Liver (tissue), 9 donors: ENCODE measurements around the gene TCF7L1. TPM values are rescaled to one million over a fixed set of nuclear protein-coding genes. Genes with fewer than 3 reads are reported as not detected.

ENCODE experiments used
- DNase-seq: peaks from one replicate; pipeline ENCODE4 v3.0.0-alpha.2; 2017; ENCODE audit warnings: low spot score
- H3K27ac ChIP-seq, 2 donors: one replicate each; pipeline ENCODE4 v1.7.0; 2013; ENCODE audit warnings: inconsistent platforms in 2 of 2, low read length in 2 of 2, control low read depth in 1 of 2, low read depth in 1 of 2, mild to moderate bottlenecking in 1 of 2
- H3K27me3 ChIP-seq, 4 donors: one replicate each; pipeline versions ENCODE4 v1.6.1 to v1.7.0; 2013; ENCODE audit warnings: low read length in 3 of 4, inconsistent platforms in 1 of 4, mild to moderate bottlenecking in 1 of 4, moderate library complexity in 1 of 4; ENCODE audit not compliant: control insufficient read depth in 4 of 4, insufficient read depth in 4 of 4
- H3K36me3 ChIP-seq, 4 donors: one replicate each; pipeline versions ENCODE4 v1.6.1 to v1.7.0; 2013; ENCODE audit warnings: low read length in 3 of 4, mild to moderate bottlenecking in 3 of 4, low read depth in 1 of 4, moderate library complexity in 1 of 4; ENCODE audit not compliant: control insufficient read depth in 4 of 4, insufficient read depth in 3 of 4
- H3K4me1 ChIP-seq, 4 donors: one replicate each; pipeline versions ENCODE4 v1.6.1 to v1.7.0; 2013; ENCODE audit warnings: low read length in 3 of 4, mild to moderate bottlenecking in 3 of 4, moderate library complexity in 1 of 4; ENCODE audit not compliant: control insufficient read depth in 4 of 4, insufficient read depth in 4 of 4
- H3K4me3 ChIP-seq, 3 donors: one replicate each; pipeline versions ENCODE4 v1.6.1 to v1.7.0; 2013; ENCODE audit warnings: low read length in 3 of 3, control low read depth in 1 of 3, low read depth in 1 of 3, mild to moderate bottlenecking in 1 of 3
- H3K9ac ChIP-seq, 2 donors: one replicate each; pipeline ENCODE4 v1.7.0; 2013; ENCODE audit warnings: low read length in 2 of 2, mild to moderate bottlenecking in 2 of 2, moderate library complexity in 2 of 2, control low read depth in 1 of 2, low read depth in 1 of 2
- H3K9me3 ChIP-seq, 4 donors: one replicate each; pipeline versions ENCODE4 v1.6.1 to v1.7.0; 2013; ENCODE audit warnings: low read length in 3 of 4; ENCODE audit not compliant: control insufficient read depth in 4 of 4
- EGR1 ChIP-seq, 2 donors: IDR thresholded peaks; 2 replicates each; pipeline ENCODE4 v1.6.1; 2016 to 2018; ENCODE audit warnings: antibody characterized with exemption in 2 of 2, low read depth in 2 of 2
- FOXA2 ChIP-seq: IDR thresholded peaks from 2 replicates; pipeline ENCODE4 v1.6.1; 2016; ENCODE audit warnings: antibody characterized with exemption
- GABPA ChIP-seq, 2 donors: IDR thresholded peaks in 1 of 2; conservative IDR thresholded peaks in 1 of 2; 2 replicates each; pipeline ENCODE4 v1.6.1; 2016; ENCODE audit warnings: antibody characterized with exemption in 2 of 2, mild to moderate bottlenecking in 1 of 2, moderate library complexity in 1 of 2
- HNF4A ChIP-seq, 2 donors: conservative IDR thresholded peaks; 2 replicates each; pipeline ENCODE4 v1.6.1; 2016; ENCODE audit warnings: antibody characterized with exemption in 2 of 2, mild to moderate bottlenecking in 2 of 2
- JUND ChIP-seq, 2 donors: IDR thresholded peaks; 2 replicates each; pipeline ENCODE4 v1.6.1; 2016; ENCODE audit warnings: antibody characterized with exemption in 2 of 2
- MAX ChIP-seq: IDR thresholded peaks from 2 replicates; pipeline ENCODE4 v1.6.1; 2016; ENCODE audit warnings: antibody characterized with exemption
- NR2F2 ChIP-seq: IDR thresholded peaks from 2 replicates; pipeline ENCODE4 v1.6.1; 2016; ENCODE audit warnings: antibody characterized with exemption
- RAD21 ChIP-seq, 2 donors: IDR thresholded peaks; 2 replicates each; pipeline ENCODE4 v1.6.1; 2016; ENCODE audit warnings: antibody characterized with exemption in 2 of 2, mild to moderate bottlenecking in 2 of 2
- REST ChIP-seq: IDR thresholded peaks from 2 replicates; pipeline ENCODE4 v1.6.1; 2016; ENCODE audit warnings: antibody characterized with exemption, mild to moderate bottlenecking
- RXRA ChIP-seq, 2 donors: IDR thresholded peaks; 2 replicates each; pipeline ENCODE4 v1.6.1; 2017 to 2018; ENCODE audit warnings: antibody characterized with exemption in 2 of 2, mild to moderate bottlenecking in 1 of 2
- TAF1 ChIP-seq: conservative IDR thresholded peaks from 2 replicates; pipeline ENCODE4 v1.6.1; 2016; ENCODE audit warnings: antibody characterized with exemption, mild to moderate bottlenecking
- WGBS: extraction: QIAGEN DNeasy Blood & Tissue Kit; methylation state at CpG from one replicate; pipeline ENCODE4 v1.1.7; 2013; 5-methylcytosine and 5-hydroxymethylcytosine counted together
- polyA plus RNA-seq, 2 donors: library from polyadenylated mRNA; stranded (reverse) in 1 of 2; unstranded in 1 of 2; fragments of 200-250 nt in 1 of 2; fragments of >200 nt in 1 of 2; fragmentation: Nextera tagmentation in 1 of 2; extraction: Ambion mirVana in 1 of 2; gene quantifications; one replicate each; pipeline versions ENCODE4 v1.2.1 to v1.2.3, GENCODE V29; 2013 to 2015
- total RNA-seq, 2 donors: library from RNA; depleted of rRNA; stranded (reverse); fragments of >200 nt; gene quantifications; one replicate each; pipeline ENCODE4 v1.2.3, GENCODE V29; 2014
- donor health status: healthy.
- donor health status: healthy.
- donor health status: healthy.
- donor health status: healthy.
- donor health status: healthy.

TCF7L1 gene
- total and polyA plus RNA-seq, 4 donors: 1.6 to 6.0 (median 4.8) TPM

- Histone ChIP-seq H3K4me3 (no peak overlapping the region), H3K27me3 (no peaks in the 10 kb centered on the region), H3K9ac (no peak overlapping the region), H3K27ac (no peak overlapping the region), H3K4me1 (peaks cover 0 to 19% (median 12%) of the 10 kb centered on the region in 4 donors), H3K36me3 (no peaks in the 10 kb centered on the region), H3K9me3 (no peaks in the 10 kb centered on the region)
- DNase-seq: no peak
- TF ChIP-seq FOXA2: no peak
- no peak for TF ChIP-seq RAD21 (IDR thresholded peaks at IDR 0.05)
- TF ChIP-seq HNF4A (conservative IDR thresholded peaks at IDR 0.05): no peak
- no peak for TF ChIP-seq EGR1 (IDR thresholded peaks at IDR 0.05; ENCODE audit: low read depth in 2 of 2)
- 96% methylated on average over 3 of the region's 3 CpGs for WGBS
Observed at GRCh38 chr2:85110991-85111560, 22.1 kb upstream of the TCF7L1 start.

- no peak overlapping the region for H3K27ac ChIP-seq
- no peaks in the 10 kb centered on the region for H3K36me3 ChIP-seq
- no peak overlapping the region for H3K4me3 ChIP-seq
- no peaks in the 10 kb centered on the region for H3K27me3 ChIP-seq
- H3K4me1 ChIP-seq: peaks cover 0 to 27% (median 15%) of the 10 kb centered on the region in 4 donors
- no peak for DNase-seq
- no peak overlapping the region for H3K9ac ChIP-seq
- no peak for TF ChIP-seq RAD21 (IDR thresholded peaks at IDR 0.05)
- TF ChIP-seq REST: no peak
- TF ChIP-seq TAF1: no peak
- no peak for TF ChIP-seq NR2F2
- no peak for TF ChIP-seq JUND (IDR thresholded peaks at IDR 0.05)
- TF ChIP-seq GABPA (IDR thresholded peaks at IDR 0.05 in 1 of 2, conservative IDR thresholded peaks at IDR 0.05 in 1 of 2): no peak
- TF ChIP-seq RXRA (IDR thresholded peaks at IDR 0.05): no peak
- H3K9me3 ChIP-seq: no peaks in the 10 kb centered on the region
- 92% methylated on average over 3 of the region's 3 CpGs for WGBS
Observed at GRCh38 chr2:85111819-85112281, 21.3 kb upstream of the TCF7L1 start.

- WGBS: 45% methylated on average over 2 of the region's 2 CpGs
- Histone ChIP-seq H3K36me3 (no peaks in the 10 kb centered on the region), H3K9me3 (no peaks in the 10 kb centered on the region), H3K4me3 (no peak overlapping the region), H3K4me1 (peaks cover 0 to 28% (median 15%) of the 10 kb centered on the region in 4 donors), H3K9ac (no peak overlapping the region), H3K27me3 (no peaks in the 10 kb centered on the region), H3K27ac (no peak overlapping the region)
- no peak for DNase-seq
- no peak for TF ChIP-seq MAX
- TF ChIP-seq TAF1: no peak
- TF ChIP-seq FOXA2: no peak
Observed at GRCh38 chr2:85112906-85113625, 20.1 kb upstream of the TCF7L1 start.
